ENCODE data around the gene P2RX2.
A peak's percentile ranks its signal among the peaks of the same experiment; 100 is the strongest.

The P2RX2 gene

GRCh38 chr12:132604151-132604618, 14.4 kb upstream of the P2RX2 start:
- no peak for DNase-seq

DNA sequence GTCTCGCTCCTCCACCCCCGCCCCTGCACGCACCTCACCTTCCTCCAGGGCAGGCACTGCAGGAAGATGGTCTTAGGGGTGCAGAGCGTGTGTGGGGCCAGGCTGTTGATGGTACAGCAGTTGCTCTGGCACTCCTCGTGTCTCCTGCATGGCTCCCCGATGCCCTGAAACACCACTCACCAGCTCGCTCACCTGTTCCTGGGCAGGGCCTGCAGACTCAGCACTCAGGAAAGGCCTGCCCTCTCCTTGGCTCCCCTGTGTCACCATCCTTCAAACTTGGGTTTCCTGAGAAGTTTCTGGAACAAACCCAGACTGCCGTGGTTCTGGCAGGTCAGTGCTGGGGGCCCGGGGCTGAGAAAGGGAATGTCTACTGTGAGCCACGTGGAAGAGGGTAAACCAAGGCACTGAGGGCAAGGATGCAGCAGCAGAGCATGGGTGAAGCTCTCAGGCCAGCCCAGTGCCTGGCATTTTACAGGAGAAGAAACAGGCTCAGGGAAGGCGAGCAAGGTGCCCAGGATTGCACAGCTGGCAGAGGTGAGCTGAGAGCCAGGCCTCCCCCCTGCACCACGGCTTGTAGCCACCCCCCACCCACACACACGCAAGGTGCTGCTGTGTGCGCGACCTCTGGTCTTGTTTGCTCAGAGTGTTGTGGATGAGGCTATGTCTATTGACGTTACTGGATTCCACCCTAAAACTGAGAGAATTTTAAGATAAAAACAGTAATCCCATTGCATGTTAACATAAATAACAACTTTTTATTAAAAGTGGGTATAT, 13.7 kb upstream of the P2RX2 start:
- no peak for DNase-seq

DNA sequence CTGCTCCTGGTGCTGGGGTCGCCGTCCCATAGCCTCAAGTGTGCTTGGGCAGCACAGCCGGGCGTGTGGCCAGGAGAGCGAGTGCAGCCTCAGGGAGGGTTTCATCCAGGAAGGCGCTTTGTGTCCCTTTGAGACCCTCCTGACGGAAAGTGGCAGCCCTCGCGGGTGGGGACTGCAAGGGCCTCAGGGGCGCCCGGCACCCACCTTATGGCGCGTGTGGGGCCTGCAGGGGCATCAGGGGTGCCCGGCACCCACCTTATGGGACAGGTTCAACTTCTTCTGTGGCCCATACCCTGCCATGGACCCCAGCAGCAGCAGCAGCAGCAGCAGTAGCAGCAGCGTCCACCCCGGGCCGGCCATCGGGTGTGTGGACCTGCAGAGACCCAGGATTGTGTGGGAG, 12.7 kb upstream of the P2RX2 start:
- DNase-seq: no peak

DNA sequence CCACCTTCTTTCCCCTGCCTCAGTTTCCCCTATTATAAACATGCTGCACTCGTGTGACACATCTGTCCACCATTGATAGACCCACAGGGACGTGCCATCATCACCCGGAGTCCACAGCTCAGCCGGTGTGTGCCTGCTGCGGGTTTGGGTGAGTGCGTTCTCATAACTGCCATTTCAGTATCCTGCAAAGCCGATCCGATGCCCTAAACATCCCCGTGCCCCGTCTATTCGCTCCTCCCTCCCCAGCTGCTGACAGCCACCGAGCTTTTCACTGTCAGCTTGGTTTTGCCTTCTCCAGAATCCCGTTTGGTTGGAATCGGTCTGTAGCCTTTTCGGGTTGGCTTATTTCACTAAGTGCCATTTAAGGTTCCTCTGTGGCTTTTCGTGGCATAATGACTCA, 12.1 kb upstream of the P2RX2 start:
- DNase-seq: no peak

- DNase-seq: no peak
Observed at GRCh38 chr12:132606927-132607326, 11.6 kb upstream of the P2RX2 start.

- no peak for DNase-seq
Observed at GRCh38 chr12:132608231-132609171, 10.1 kb upstream of the P2RX2 start.

- DNase-seq: no peak
Observed at GRCh38 chr12:132610051-132610759, 8.4 kb upstream of the P2RX2 start, which contains the start of gene LRCOL1. Gene LRCOL1, minus strand, starts transcription at chr12:132610582. Its CDS starts 4,331 bp downstream, at chr12:132606251.

GRCh38 chr12:132610866-132611602, 7.5 kb upstream of the P2RX2 start:
- DNase-seq: no peak

DNA sequence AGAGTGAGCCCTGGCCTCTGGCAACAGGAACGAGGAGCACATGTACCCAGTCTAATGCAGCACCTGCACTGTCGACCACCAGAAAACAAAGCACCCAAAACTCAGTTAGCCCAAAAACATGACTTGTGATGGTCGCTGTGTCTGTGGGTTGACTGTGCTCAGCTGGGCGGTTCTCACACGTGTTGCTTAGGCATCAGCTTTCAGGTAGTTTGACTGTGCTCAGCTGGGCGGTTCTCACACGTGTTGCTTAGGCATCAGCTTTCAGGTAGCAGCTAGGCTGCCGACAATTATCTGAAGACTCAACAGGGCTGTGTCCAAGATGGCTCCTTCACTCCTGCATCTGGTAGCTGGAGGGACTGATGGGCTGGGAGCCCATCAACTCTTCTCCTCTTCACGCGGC, 7.0 kb upstream of the P2RX2 start:
- DNase-seq: no peak

DNA sequence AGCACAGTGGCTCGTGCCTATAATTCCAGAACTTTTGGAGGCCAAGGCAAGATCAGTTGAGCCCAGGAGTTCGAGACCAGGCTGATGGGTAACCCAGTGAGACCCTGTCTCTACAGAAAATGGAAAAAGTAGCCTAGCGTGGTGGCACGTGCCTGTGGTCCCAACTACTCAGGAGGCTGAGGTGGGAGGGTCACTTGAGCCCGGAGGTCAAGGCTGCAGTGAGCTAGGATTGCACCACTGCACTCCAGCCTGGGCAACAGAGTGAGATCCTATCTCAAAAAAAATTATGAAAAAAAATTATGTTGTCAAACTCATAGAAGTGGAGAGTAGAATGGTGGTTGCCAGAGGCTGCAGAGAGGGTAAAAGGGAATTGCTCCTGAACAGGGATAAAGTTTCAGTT, 4.5 kb upstream of the P2RX2 start:
- DNase-seq: no peak

DNA sequence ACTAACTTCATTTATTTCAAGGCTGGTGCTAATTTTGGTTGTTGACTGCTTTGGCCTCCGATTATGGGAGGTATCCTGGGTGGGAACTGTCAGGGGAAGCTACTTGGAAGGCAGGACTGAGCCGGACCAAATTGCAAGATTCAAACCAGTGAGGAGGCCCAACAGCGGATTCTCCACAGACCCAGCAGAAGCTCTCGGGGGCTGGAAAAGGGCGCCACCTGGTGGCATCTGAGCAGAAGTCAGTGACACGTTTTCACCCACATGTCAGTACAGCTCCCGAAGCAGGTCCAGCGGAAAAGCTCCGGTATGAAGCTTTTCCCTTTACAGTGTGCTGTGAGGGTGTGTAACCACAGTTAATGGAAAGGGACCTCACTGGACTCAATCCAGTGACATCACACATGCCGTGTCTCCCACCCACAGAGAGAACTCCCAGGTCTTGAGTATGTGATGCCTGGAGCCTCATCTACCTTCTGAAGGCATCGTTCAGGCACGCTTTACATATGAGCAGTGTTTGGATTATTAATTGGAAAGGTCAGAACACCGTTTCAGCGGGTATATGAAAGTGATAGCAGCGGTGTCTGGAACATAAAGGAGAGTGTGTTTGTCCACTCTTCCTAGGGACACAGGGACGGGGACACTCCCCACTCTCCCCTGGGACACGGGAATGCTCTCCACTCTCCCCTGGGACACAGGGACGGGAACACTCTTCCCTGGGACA, 3.6 kb upstream of the P2RX2 start:
- peak; percentile 65 for DNase-seq

- DNase-seq: no peak
Observed at GRCh38 chr12:132615579-132616038, 3.0 kb upstream of the P2RX2 start.

DNA sequence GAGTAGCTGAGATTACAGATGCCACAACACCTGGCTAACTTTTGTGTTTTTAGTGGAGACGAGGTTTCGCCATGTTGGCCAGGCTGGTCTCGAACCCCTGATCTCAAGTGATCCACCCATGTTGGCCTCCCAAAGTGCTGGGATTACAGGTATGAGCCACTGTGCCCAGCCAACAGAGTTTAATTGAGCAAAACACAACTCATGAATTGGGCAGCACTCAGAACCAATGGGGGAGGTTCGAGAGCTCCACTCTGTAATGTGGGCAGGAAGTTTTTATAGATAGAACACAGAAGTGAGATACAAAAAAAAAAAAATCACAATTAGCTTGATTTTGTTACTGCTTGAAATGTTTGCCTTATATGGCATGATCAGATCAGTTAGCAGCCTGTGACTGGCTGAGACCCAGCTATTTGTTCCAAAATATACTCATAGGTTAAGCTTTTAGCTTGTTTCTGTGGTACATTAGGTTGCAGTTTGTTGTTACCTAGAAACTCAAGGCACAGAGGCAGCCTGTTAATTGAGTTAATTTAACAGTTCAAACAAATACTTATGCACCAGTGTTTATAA, 1.4 kb upstream of the P2RX2 start:
- no peak for DNase-seq

- DNase-seq: no peak
Observed at GRCh38 chr12:132617822-132618682, 524 bp upstream of the P2RX2 start.

- DNase-seq: no peak
Observed at GRCh38 chr12:132619071-132619385, 452 bp downstream of the P2RX2 start.

DNA sequence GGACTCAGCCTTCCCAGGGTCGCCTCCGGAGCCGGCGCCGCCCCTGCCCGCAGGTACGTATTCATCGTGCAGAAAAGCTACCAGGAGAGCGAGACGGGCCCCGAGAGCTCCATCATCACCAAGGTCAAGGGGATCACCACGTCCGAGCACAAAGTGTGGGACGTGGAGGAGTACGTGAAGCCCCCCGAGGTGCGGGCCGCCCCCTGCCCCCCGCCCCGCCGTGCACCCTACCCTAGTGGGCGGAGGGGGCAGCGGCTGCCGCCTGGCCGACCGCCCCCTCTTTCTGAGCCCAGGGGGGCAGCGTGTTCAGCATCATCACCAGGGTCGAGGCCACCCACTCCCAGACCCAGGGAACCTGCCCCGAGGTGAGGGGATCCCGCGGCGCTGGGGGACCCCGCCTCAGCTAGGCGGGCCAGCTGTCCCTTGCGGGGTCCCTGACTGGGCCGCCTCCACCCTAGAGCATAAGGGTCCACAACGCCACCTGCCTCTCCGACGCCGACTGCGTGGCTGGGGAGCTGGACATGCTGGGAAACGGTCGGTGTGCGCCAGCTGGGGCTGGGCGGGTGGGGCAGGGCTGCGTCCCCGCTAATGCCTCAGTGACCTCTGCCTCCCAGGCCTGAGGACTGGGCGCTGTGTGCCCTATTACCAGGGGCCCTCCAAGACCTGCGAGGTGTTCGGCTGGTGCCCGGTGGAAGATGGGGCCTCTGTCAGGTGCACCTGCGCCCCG, 973 bp downstream of the P2RX2 start:
- no peak for DNase-seq

DNA sequence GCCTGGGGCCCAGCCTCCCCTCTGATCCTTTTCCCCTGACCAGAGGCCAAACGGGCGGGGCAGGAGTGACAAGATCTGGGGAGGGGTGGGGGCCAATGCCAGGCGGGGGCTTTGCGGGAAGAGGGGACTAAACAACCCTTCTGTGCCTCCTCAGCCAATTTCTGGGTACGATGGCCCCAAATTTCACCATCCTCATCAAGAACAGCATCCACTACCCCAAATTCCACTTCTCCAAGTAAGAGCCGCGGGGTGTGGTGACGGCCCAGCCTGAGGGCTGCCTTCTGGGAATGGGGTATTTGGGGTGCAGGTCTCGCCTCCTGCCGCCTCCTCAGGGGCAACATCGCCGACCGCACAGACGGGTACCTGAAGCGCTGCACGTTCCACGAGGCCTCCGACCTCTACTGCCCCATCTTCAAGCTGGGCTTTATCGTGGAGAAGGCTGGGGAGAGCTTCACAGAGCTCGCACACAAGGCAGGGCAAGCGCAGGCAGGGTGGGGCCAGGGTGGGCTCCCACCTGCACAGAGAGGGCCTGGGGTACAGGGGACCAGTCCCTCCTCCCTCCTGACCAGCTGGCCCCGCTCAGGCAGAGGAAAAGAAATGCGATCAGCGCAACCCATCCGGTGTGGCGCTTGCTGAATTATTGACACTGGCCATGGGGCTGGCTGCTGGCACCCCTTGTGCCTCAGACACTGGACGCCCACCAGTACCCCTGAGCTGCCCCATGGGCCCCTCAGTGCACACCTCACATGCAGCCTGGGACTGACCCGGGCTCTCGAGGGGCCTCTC, 1.7 kb downstream of the P2RX2 start:
- no peak for DNase-seq

DNA sequence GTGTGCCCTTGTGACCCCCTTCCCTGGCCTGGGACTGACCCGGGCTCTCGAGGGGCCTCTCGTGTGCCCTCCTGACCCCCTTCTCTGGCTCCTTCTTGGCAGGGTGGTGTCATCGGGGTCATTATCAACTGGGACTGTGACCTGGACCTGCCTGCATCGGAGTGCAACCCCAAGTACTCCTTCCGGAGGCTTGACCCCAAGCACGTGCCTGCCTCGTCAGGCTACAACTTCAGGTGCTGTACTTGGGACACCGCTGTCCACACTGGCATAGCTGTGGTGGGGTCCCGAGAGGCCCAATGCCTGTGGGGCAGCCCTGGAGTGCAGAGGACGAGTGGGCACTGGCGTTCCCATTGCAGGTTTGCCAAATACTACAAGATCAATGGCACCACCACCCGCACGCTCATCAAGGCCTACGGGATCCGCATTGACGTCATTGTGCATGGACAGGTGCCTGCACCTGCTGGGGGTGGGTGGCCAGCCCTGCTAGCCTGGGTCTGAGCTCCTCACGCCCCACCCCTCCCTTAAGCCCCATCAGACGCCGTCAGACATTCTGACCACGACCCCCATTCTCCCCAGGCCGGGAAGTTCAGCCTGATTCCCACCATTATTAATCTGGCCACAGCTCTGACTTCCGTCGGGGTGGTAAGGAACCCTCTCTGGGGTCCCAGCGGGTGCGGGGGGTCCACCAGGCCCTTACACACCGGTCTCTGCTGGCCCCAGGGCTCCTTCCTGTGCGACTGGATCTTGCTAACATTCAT, 2.5 kb downstream of the P2RX2 start:
- no peak for DNase-seq

Data from NCI-H187 treated with DMSO at 0.1 percent for 48 hours (cell line).